Lower leg skin (tissue), 4 donors: ENCODE data around the gene BCAS1. TPM values are rescaled to one million over a fixed set of nuclear protein-coding genes. Genes with fewer than 3 reads are reported as not detected.

ENCODE experiments used
- DNase-seq, 2 donors: peaks; one replicate each; pipeline ENCODE4 v3.0.0-alpha.2; 2019; ENCODE audit warnings: low spot score in 2 of 2
- H3K4me3 ChIP-seq: fragments of 200-600 bp; sonication (generic); 2 replicates; pipeline ENCODE4 v1.5.1; 2017; ENCODE audit warnings: mild to moderate bottlenecking, low read depth; ENCODE audit not compliant: poor library complexity, severe bottlenecking
- CTCF ChIP-seq, 3 donors: fragments of 450-650 bp; IDR thresholded peaks; one replicate each; pipeline ENCODE4 v1.5.1; 2016; ENCODE audit warnings: antibody characterized with exemption in 3 of 3, mild to moderate bottlenecking in 3 of 3, moderate library complexity in 2 of 3
- POLR2A ChIP-seq, 2 donors: fragments of 450-650 bp; IDR thresholded peaks; one replicate each; pipeline ENCODE4 v1.6.1; 2016 to 2017; ENCODE audit warnings: antibody characterized with exemption in 2 of 2, mild to moderate bottlenecking in 1 of 2, moderate library complexity in 1 of 2
- WGBS, 2 donors: methylation state at CpG; one replicate each; pipeline ENCODE4 v1.1.5; 2018; 5-methylcytosine and 5-hydroxymethylcytosine counted together
- intact Hi-C: fragments of 100-400 bp; cut with DNase I; formaldehyde crosslinking; loops from one replicate; pipeline ENCODE4 v1.15.0; 2023; ENCODE audit warnings: low total_unique reads
- total RNA-seq, 4 donors: library from RNA; depleted of rRNA; stranded (reverse); fragments of >200 nt; gene quantifications; one replicate each; pipeline ENCODE4 v1.1.0, GENCODE V29; 2016

BCAS1 gene
- total RNA-seq, 4 donors from 2014 or later, result 1.7 to 3.7 (median 2.1) TPM

GRCh38 chr20:53990768-53991450, 79.5 kb downstream of the BCAS1 start:
- 85% methylated on average over 9 of the region's 9 CpGs for WGBS, 2 donors
- DNase-seq, result no peak
- intact Hi-C loops, result no loop called here

GRCh38 chr20:53990003-53990402, 80.4 kb downstream of the BCAS1 start:
- no peak for TF ChIP-seq POLR2A (IDR thresholded peaks at IDR 0.05)
- TF ChIP-seq CTCF (IDR thresholded peaks at IDR 0.05), result no peak
- H3K4me3 ChIP-seq, result no peak overlapping the region
- intact Hi-C loops, result no loop called here
- no peak for DNase-seq
- WGBS, 2 donors, result 83 to 90% methylated on average over 2 of the region's 2 CpGs

More at GRCh38 chr20:53990768-53991450, 79.5 kb downstream of the BCAS1 start:
- no peak overlapping the region for H3K4me3 ChIP-seq
- TF ChIP-seq CTCF (IDR thresholded peaks at IDR 0.05), result no peak
- no peak for TF ChIP-seq POLR2A (IDR thresholded peaks at IDR 0.05)

GRCh38 chr20:53989401-53989800, 81.0 kb downstream of the BCAS1 start:
- no peak overlapping the region for H3K4me3 ChIP-seq
- no peak for TF ChIP-seq POLR2A (IDR thresholded peaks at IDR 0.05)
- TF ChIP-seq CTCF (IDR thresholded peaks at IDR 0.05), result no peak
- intact Hi-C loops, result no loop called here
- DNase-seq, result no peak
- WGBS, 2 donors, result 85 to 89% methylated on average over 2 of the region's 2 CpGs

GRCh38 chr20:53986037-53986650, 84.2 kb downstream of the BCAS1 start:
- WGBS, 2 donors, result 79 to 84% methylated on average over 4 of the region's 4 CpGs
- no peak for DNase-seq
- intact Hi-C loops, result no loop called here
- no peak overlapping the region for H3K4me3 ChIP-seq
- TF ChIP-seq POLR2A (IDR thresholded peaks at IDR 0.05) (no peak), CTCF (IDR thresholded peaks at IDR 0.05) (no peak)

GRCh38 chr20:53985150-53985518, 85.3 kb downstream of the BCAS1 start:
- 75 to 76% methylated on average over 8 of the region's 8 CpGs for WGBS, 2 donors
- no peak overlapping the region for H3K4me3 ChIP-seq
- TF ChIP-seq CTCF (IDR thresholded peaks at IDR 0.05) (no peak), POLR2A (IDR thresholded peaks at IDR 0.05) (no peak)
- intact Hi-C loops, result no loop called here
- DNase-seq, result no peak
